Prostate gland (tissue), 2 donors: ENCODE results near the gene SPRR4. TPM values are rescaled to one million over a fixed set of nuclear protein-coding genes. Genes with fewer than 3 reads are reported as not detected.

ENCODE experiments used
- DNase-seq: peaks from one replicate; pipeline ENCODE4 v3.0.0-alpha.2; 2019; ENCODE audit warnings: low spot score
- H3K27ac ChIP-seq, 2 donors: fragments of 200-600 bp; sonication (generic); 2 replicates each; pipeline ENCODE4 v1.5.1; 2017 to 2019
- H3K27me3 ChIP-seq: fragments of 200-600 bp; sonication (generic); replicated peaks from 2 replicates; pipeline ENCODE4 v1.5.1; 2019; ENCODE audit not compliant: insufficient read depth
- H3K36me3 ChIP-seq, 2 donors: fragments of 200-600 bp; sonication (generic); 1 replicate in 1 of 2; 2 replicates in 1 of 2; pipeline versions ENCODE4 v1.5.1 to v1.8.1; 2017 to 2019
- H3K4me1 ChIP-seq: fragments of 200-600 bp; sonication (generic); replicated peaks from 2 replicates; pipeline ENCODE4 v1.5.1; 2019
- H3K4me3 ChIP-seq, 2 donors: fragments of 200-600 bp; sonication (generic); 2 replicates each; pipeline ENCODE4 v1.5.1; 2017 to 2019
- H3K9me3 ChIP-seq: fragments of 200-600 bp; sonication (generic); 2 replicates; pipeline ENCODE4 v1.5.1; 2017
- CTCF ChIP-seq, 4 experiments: fragments of 200-600 bp in 2 of 4; fragments of 450-650 bp in 2 of 4; sonication (generic) in 2 of 4; IDR thresholded peaks; 1 replicate in 3 of 4; 2 replicates in 1 of 4; pipeline ENCODE4 v1.5.1; 2016 to 2019; ENCODE audit warnings: antibody characterized with exemption in 4 of 4, mild to moderate bottlenecking in 2 of 4, moderate library complexity in 2 of 4
- POLR2A ChIP-seq: fragments of 450-650 bp; IDR thresholded peaks from one replicate; pipeline ENCODE4 v1.6.1; 2016; ENCODE audit warnings: antibody characterized with exemption, mild to moderate bottlenecking
- POLR2AphosphoS5 ChIP-seq: sonication (generic); formaldehyde crosslinking; IDR thresholded peaks from one replicate; pipeline ENCODE4 v1.6.1; 2017; ENCODE audit warnings: antibody characterized with exemption
- WGBS: methylation state at CpG from one replicate; pipeline ENCODE4 v1.1.5; 2018; 5-methylcytosine and 5-hydroxymethylcytosine counted together
- intact Hi-C: fragments of 100-400 bp; cut with DNase I; formaldehyde crosslinking; loops from one replicate; pipeline ENCODE4 v1.14.2; 2022
- total RNA-seq, 2 donors: library from RNA; depleted of rRNA; stranded (reverse); fragments of >200 nt; gene quantifications; one replicate each; pipeline ENCODE4 v1.1.0, GENCODE V29; 2016

The SPRR4 gene, protein sequence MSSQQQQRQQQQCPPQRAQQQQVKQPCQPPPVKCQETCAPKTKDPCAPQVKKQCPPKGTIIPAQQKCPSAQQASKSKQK
- total RNA-seq = not detected

DNA sequence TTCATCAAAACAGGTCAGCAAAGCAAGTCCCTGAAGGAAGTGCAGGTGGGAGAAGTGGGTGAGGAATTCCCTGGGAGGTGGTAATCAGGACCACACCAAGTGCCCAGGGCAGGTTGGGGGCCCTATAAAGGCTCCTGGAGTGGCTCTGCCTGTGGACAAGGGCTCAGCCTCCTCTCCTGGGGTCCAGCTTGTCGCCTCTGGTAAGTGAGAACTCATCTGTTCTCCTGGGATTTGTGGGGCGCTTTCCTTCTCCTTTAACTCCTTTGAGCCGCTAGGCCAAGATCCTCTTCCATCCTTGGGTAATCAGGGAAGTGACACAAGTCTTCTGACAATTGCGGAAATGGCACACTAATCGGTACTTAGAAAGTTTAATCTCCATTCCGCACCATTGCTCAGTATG, at the start of gene SPRR4:
TSS of gene SPRR4 (plus strand) at position 154 of the 400 bp plus-strand sequence. CDS start 1,243 bp downstream, outside the sequence.
- 91% methylated on average over 6 of the region's 6 CpGs for WGBS
- Histone ChIP-seq H3K27ac (no peak within 1 kb of the TSS), H3K4me1 (no peaks in the 10 kb centered on the region), H3K36me3 (no peaks in the 10 kb centered on the region), H3K4me3 (no peak within 1 kb of the TSS), H3K9me3 (no peaks in the 10 kb centered on the region), H3K27me3 (peaks cover 2% of the 10 kb centered on the region)
- TF ChIP-seq POLR2AphosphoS5 (no peak), POLR2A (no peak), CTCF (IDR thresholded peaks at IDR 0.05) (no peak)
- DNase-seq = no peak
- intact Hi-C loops = no loop called here

DNA sequence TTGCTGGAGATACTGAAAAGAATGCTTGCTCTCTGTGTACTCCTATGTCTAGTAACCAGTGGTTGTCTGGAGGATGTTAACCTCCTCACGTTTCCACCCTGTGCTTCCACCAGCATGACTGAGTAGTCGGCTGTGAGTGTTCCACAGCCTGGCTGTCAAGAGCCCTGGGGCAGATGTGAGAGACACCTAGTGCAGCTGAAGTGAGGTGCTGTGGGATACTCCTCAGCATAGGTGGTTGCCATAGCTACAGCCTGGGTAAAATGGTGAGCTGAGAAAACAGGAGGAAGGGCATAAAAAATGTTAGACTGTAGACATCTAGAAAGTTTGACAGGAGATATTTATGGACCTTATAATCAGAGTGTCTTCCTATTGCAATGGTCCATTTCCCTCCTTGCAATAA, 46.3 kb upstream of the SPRR4 start:
- 40% methylated on average over 2 of the region's 2 CpGs for WGBS
- no peaks in the 10 kb centered on the region for H3K36me3 ChIP-seq
- no peak overlapping the region for H3K27ac ChIP-seq
- TF ChIP-seq POLR2A = no peak
- no peak for TF ChIP-seq POLR2AphosphoS5
- no peak for TF ChIP-seq CTCF (IDR thresholded peaks at IDR 0.05)
- no peaks in the 10 kb centered on the region for H3K4me1 ChIP-seq
- intact Hi-C loops = no loop called here
- H3K4me3 ChIP-seq = no peak overlapping the region
- H3K9me3 ChIP-seq = no peaks in the 10 kb centered on the region
- H3K27me3 ChIP-seq = no peaks in the 10 kb centered on the region
- no peak for DNase-seq

DNA sequence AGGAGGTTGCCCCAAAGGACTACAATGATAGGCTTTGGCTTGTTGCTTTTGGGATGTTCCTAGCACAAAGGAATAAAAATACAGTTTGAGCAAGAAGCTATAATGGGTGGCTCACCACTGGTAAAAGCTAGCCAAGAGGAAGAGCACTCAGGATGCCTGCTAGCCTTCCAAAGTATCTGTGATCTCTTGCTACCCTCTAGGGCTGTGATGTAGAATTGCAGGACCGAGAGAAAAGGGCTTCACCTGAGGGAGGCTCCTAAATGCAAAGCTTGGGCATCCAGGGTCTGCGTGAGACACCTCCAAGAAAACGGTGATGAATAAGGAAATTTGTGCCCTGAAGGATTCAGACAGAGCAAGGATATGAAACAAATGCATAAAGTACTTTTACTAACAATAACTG, 44.4 kb upstream of the SPRR4 start:
- WGBS = 72% methylated on average over 3 of the region's 3 CpGs
- Histone ChIP-seq H3K4me1 (no peaks in the 10 kb centered on the region), H3K27ac (no peak overlapping the region), H3K27me3 (no peaks in the 10 kb centered on the region), H3K9me3 (no peaks in the 10 kb centered on the region), H3K36me3 (no peaks in the 10 kb centered on the region), H3K4me3 (no peak overlapping the region)
- TF ChIP-seq CTCF (IDR thresholded peaks at IDR 0.05) = peak in 1 of 4 experiments; percentile 14
- no peak for TF ChIP-seq POLR2A
- DNase-seq = no peak
- intact Hi-C loops = no loop called here

GRCh38 chr1:152928671-152929070, 41.8 kb upstream of the SPRR4 start:
- DNase-seq = no peak
- no peaks in the 10 kb centered on the region for H3K4me1 ChIP-seq
- no peaks in the 10 kb centered on the region for H3K27me3 ChIP-seq
- 48% methylated on average over 3 of the region's 3 CpGs for WGBS
- H3K27ac ChIP-seq = no peak overlapping the region
- H3K4me3 ChIP-seq = no peak overlapping the region
- no peaks in the 10 kb centered on the region for H3K36me3 ChIP-seq
- intact Hi-C loops = no loop called here
- no peaks in the 10 kb centered on the region for H3K9me3 ChIP-seq
- no peak for TF ChIP-seq POLR2A
- TF ChIP-seq POLR2AphosphoS5 = no peak
- TF ChIP-seq CTCF (IDR thresholded peaks at IDR 0.05) = no peak

GRCh38 chr1:152932170-152932811, 38.2 kb upstream of the SPRR4 start:
- H3K4me3 ChIP-seq = no peak overlapping the region
- H3K4me1 ChIP-seq = no peaks in the 10 kb centered on the region
- no peak for DNase-seq
- TF ChIP-seq POLR2A = no peak
- H3K27ac ChIP-seq = no peak overlapping the region
- intact Hi-C loops = no loop called here
- H3K36me3 ChIP-seq = no peaks in the 10 kb centered on the region
- 65% methylated on average over 4 of the region's 4 CpGs for WGBS
- H3K27me3 ChIP-seq = no peaks in the 10 kb centered on the region
- no peaks in the 10 kb centered on the region for H3K9me3 ChIP-seq
